Left ventricle myocardium superior (tissue), 1 donor: ENCODE data around the gene NF2. TPM values are rescaled to one million over a fixed set of nuclear protein-coding genes. Genes with fewer than 3 reads are reported as not detected.

Experiments used
- ATAC-seq: fragments of 200-7000 bp; cut with Tn5 transposase; one replicate; pipeline ENCODE4 v1.9.1; 2020; ENCODE audit warnings: mild to moderate bottlenecking, moderate library complexity
- DNase-seq: peaks from one replicate; pipeline ENCODE4 v3.0.0-alpha.2; 2020
- intact Hi-C: fragments of 100-400 bp; cut with micrococcal nuclease; formaldehyde crosslinking; loops from one replicate; pipeline ENCODE4 v1.11.0; 2022
- total RNA-seq: library from RNA; stranded (reverse); fragmentation: NEBNext Ultra II Directional; extraction: Animal tissue kit (Norgen Biotek cat#: 25700); gene quantifications from one replicate; pipeline ENCODE4 v1.2.1, GENCODE V29; 2021
- donor health status: DM: no; HTN: yes; CAD: no; lungs with severe emphysema.

Gene NF2
- total RNA-seq, 1 donor from 2014 or later: 53.8 TPM

DNA sequence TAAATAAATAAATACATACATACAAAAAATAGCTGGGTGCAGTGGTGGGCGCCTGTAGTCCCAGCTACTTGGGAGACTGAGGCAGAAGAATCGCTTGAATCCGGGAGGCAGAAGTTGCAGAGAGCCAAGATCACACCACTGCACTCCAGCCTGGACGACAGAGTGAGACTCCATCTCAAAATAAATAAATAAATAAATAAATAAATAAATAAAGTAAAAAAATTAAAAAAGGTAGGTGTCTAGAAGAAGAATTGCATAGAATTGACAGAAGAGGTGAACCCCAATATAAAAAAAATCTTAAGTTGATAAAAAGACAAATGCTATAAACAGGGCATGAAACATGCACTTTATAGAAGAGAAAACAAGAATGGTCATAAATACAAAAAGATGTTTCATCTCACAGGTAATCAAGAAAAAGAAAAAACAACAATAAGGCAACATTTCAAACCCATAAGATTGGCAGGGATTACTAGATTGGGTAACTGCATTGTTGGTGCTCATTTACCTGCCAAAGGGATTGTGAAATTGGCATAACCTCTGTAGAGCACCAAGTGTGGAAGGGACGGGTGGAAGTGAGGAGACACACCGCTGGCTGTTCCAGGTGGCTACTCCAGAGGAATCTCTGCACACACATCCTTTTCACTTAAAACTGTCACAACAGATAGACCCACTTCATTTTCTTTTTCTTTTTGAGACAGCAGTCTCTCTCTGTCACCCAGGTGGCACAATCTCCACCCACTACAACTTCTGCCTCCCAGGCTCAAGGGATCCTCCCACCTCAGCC lies 44.7 kb downstream of the NF2 start:
- intact Hi-C loops: no loop called here
- ATAC-seq: no peak
- no peak for DNase-seq

GRCh38 chr22:29650370-29650769 lies 46.9 kb downstream of the NF2 start:
- intact Hi-C loops: no loop called here
- no peak for DNase-seq
- no peak for ATAC-seq

DNA sequence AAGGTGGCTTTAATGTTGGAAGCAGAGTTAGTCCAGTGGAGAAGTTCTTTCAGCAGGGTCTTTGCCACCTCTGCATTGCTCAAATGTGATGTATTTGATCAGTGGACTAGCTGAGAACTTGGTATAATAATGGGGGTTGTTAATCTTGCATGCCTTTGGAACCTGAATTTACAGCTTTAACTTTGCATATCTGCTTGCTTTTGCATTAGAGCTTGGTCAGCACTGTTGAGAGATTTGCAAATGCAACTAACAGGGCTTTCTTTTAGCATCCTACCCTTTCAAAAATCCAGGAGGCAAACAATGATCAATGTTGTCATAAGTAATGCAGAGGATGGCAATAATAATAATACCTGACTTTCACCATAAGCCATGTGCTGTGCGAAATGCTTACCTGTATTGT lies 48.2 kb downstream of the NF2 start:
- no peak for ATAC-seq
- intact Hi-C loops: no loop called here
- DNase-seq: no peak

DNA sequence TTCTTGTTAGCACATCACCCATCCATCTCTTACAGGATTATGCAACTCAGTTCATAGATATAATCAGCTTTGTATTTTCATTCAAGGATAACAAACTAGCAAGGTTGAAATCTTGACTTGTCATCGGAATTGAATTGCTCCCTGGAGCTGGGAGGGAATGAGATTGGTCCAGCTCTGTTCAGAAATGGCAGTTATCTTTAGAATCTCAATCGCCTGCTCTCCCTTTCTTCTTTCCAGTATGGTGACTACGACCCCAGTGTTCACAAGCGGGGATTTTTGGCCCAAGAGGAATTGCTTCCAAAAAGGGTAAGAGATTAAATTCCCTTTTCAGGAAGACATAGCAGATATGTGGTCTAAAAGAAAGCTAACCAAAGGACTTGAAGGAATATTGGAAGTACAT lies 51.0 kb downstream of the NF2 start:
- no peak for ATAC-seq
- DNase-seq: no peak
- intact Hi-C loops: no loop called here

GRCh38 chr22:29654882-29655281 lies 51.4 kb downstream of the NF2 start:
- intact Hi-C loops: no loop called here
- ATAC-seq: no peak
- no peak for DNase-seq

DNA sequence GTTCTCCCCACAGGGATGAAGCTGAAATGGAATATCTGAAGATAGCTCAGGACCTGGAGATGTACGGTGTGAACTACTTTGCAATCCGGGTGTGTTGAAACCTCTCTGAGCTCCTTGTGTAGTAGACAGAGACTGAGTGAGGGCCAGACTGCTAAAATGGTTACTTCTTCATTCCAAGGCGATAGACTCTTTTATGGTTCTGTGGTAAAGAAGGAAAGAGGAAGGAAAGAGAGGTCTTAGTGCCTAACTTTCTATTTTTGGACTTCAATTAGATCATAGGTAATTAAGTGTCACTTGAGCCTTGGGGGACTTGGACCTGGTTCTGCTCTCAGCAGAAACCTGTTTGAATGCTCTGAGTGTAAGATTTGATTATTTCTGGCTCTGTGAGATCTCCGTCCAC lies 54.7 kb downstream of the NF2 start:
- intact Hi-C loops: no loop called here
- DNase-seq (no peak), ATAC-seq (no peak)

DNA sequence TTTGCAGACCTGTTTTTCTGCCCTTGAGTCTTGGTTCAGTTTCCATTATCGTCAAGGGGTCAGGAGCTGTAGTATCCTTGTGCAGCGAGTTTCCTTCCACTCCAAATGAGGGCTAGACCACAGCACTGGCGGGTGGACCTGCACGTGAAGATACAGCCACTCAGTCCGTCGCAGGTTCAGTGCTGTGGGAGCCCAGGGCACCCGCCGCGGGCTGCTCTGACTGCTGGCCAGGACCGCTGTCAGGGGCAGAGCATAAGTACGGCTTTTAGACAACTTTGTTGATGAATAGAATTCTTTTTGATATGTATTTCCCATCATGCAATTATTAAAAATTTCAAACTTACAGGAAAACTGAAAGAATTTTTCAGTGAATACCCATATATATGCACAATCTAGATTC lies 56.6 kb downstream of the NF2 start:
- DNase-seq (no peak), ATAC-seq (no peak)
- intact Hi-C loops: no loop called here

DNA sequence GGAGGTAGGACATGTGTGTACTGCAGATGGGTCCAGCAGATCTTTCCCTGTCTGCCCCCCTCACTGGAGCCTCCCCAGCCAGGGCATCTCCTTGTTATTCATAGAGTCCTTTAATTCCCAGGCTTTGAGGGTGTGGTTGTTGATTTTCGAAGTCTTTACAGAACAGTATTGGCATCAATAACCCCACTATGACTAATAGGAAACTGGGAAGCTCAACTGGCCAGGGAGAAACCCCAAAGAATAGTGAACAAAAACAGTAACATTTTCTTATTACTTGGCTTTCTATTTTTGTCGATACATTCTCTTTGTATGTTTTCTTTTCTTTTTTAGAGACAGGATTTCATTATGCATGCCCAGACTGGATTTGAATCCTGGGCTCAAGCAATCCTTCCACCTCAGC lies 57.9 kb downstream of the NF2 start:
- no peak for ATAC-seq
- intact Hi-C loops: no loop called here
- DNase-seq: no peak

DNA sequence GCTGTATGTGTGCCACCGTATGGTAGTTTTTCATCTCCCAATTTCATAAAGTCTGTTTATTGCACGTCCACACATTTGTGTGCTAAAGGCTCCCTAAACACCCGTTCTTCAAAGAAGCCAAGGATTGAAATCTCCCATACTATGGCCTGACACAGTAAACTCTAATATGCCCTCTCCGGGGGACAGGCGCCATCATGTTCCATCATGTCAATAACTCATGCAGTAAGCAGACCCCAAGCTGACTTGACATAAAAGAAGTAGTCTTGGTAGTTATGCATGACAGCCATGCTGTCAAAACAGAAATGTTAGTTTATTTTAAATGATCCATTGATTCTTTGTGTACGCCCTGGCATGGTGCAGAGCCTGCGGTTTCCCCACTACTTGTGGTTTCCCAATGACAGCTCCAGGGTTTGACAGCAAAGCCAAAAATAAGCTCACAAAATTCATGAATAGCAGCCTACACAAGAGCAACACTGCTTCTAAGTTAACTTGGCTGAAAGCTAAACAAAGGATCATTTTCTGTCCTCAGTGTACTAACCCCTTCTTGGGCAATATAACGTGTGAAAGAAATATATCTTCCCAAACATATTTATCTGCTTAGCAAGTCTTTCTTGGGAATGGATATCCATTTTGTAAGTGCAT lies 59.9 kb downstream of the NF2 start:
- intact Hi-C loops: no loop called here
- DNase-seq (no peak), ATAC-seq (no peak)

- no peak for DNase-seq
- intact Hi-C loops: no loop called here
- no peak for ATAC-seq
Measured at GRCh38 chr22:29665486-29665885, 62.1 kb downstream of the NF2 start.

DNA sequence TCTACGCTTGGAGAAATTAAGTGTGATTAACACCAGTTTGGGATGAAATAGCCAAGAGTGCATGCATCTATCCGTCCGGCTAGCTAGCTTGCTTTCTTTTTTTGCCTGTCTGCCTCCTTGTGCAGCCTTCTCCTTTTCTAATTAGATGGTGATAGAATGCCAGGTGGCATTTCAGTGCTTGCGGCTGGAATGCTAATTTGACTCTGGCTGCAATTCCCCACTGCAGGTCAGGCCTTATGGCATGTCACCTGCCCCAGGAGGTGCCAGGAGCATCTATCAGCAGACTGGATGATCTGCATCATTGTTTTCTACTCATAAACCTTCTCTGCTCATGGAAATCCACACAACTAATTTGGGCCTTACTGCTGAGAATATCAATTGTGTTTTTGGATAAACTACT lies 65.2 kb downstream of the NF2 start:
- intact Hi-C loops: no loop called here
- ATAC-seq: no peak
- DNase-seq: no peak

DNA sequence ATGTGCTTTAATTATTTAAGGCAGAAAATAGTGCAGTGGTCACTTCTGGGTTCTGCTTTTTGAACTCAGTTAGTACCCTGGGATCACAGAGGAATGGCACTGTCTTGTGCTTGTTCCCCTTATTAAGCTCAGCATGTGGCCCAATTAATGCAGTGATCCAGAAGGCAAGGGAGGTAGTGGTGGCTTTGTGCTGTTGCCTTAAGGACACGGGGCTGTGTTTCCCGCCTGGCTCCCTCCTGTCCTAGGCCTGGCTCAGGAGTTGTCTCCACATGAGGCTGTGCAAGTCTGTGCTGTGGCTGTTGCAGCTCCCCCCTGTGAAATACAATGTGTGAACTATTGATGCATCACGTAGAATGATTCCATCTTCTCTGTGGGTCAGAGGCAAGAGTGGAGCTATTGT lies 67.2 kb downstream of the NF2 start:
- intact Hi-C loops: no loop called here
- ATAC-seq (no peak), DNase-seq (no peak)

- intact Hi-C loops: no loop called here
- no peak for ATAC-seq
- DNase-seq: no peak
Measured at GRCh38 chr22:29673361-29674066, 70.1 kb downstream of the NF2 start.

GRCh38 chr22:29674121-29674520 lies 70.7 kb downstream of the NF2 start:
- intact Hi-C loops: no loop called here
- ATAC-seq (no peak), DNase-seq (no peak)

- DNase-seq (no peak), ATAC-seq (no peak)
- intact Hi-C loops: no loop called here
Measured at GRCh38 chr22:29679316-29679715, 75.9 kb downstream of the NF2 start.

GRCh38 chr22:29683536-29683935 lies 80.1 kb downstream of the NF2 start:
- intact Hi-C loops: no loop called here
- DNase-seq (no peak), ATAC-seq (no peak)

DNA sequence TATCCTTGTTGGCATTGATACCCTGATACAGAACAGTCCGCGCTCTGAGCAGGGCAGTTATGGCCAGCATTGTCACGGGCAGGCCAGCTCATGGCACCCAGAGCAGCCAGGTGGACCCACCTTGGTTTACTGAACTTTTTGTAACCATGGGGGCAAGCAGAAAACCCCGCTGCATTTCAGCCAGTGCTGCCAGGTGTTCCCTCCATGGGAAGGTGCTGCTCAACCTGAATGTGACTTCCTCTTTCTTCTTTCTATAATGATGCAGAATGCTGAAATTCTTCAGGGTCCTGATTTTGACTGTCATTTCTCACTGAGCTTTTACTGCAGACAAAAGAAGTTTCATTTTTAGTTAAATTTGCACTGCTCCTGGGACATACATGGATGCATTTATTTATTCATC lies 80.8 kb downstream of the NF2 start:
- no peak for DNase-seq
- intact Hi-C loops: no loop called here
- ATAC-seq: no peak

DNA sequence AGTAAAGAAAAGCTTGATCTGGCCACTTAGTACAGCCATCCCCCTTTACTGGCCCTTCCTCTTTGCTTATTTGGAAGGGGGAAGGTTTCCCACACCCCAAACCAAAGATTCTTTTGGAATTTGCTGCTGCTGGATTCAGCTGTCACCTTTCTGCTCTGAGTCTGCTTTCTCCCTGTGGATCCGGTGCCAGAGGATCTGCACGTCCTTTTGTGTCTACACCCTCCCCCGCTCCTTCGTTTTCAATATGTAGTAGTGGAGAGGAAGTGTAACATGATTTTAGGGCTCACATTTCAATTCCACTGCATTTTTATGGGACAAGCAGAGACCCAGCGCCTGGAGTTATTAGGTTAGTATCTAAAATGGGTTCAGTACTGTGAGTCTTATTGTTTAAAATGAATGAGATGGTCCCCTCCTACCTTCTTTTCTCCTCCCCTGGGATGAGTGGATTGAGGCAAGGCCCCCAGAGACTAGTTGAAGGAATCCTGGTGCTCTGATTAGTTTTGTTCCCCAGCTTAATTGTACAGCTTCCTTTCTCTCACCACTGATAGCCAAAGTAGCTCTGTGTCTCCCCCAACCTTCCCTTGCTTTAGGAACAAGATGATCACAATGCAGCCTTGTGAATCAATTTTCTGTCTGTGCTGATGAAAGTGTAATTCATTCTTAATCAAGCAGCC lies 85.9 kb downstream of the NF2 start:
- ATAC-seq (no peak), DNase-seq (no peak)
- intact Hi-C loops: no loop called here

DNA sequence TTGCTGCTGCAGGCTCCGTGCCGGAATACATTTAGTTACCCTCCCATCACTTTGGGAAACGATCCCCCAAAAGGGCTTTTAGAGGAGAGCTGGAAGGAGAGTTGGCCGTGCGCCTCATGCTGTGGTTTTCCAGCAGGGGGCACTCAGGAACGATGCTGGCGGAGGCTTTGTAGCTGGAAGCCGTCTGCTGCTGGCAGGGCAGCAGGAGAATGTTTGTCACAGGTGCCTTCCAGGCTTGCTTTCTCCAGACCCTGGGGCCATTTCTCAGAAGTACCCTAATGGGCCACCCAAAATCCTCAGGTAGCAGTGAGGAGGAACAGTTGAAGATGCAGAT lies 86.4 kb downstream of the NF2 start:
- DNase-seq: peak; percentile 74
- ATAC-seq: peak; percentile 78
- intact Hi-C loops: no loop called here

GRCh38 chr22:29690476-29690875 lies 87.0 kb downstream of the NF2 start:
- no peak for DNase-seq
- ATAC-seq: no peak
- intact Hi-C loops: no loop called here
